GM21367 (cell line): ENCODE results near the gene FAM32A.

Experiments
- ATAC-seq: cut with Tn5 transposase; IDR thresholded peaks from one replicate; pipeline ENCODE4 v1.9.1; 2021; ENCODE audit not compliant: unreplicated experiment

Gene FAM32A

DNA sequence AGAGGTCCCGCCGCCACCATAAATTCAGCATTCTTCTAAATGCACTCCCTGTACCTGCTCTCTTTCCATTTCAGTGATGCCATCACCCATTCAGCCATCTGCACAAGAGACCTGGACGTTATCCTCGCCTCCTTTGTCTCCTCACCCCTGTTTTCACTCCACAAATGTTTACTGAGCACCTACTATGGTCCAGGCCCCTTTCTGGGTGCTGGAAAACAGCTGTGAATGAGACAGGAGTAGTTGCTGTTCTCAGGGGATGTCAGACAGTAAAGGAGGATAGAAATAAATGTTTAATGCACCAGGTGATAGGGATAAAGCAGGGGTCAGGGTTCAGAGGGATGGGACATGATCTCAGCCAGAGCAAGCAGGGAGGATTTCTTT, 15.8 kb downstream of the FAM32A start:
- ATAC-seq = no peak

DNA sequence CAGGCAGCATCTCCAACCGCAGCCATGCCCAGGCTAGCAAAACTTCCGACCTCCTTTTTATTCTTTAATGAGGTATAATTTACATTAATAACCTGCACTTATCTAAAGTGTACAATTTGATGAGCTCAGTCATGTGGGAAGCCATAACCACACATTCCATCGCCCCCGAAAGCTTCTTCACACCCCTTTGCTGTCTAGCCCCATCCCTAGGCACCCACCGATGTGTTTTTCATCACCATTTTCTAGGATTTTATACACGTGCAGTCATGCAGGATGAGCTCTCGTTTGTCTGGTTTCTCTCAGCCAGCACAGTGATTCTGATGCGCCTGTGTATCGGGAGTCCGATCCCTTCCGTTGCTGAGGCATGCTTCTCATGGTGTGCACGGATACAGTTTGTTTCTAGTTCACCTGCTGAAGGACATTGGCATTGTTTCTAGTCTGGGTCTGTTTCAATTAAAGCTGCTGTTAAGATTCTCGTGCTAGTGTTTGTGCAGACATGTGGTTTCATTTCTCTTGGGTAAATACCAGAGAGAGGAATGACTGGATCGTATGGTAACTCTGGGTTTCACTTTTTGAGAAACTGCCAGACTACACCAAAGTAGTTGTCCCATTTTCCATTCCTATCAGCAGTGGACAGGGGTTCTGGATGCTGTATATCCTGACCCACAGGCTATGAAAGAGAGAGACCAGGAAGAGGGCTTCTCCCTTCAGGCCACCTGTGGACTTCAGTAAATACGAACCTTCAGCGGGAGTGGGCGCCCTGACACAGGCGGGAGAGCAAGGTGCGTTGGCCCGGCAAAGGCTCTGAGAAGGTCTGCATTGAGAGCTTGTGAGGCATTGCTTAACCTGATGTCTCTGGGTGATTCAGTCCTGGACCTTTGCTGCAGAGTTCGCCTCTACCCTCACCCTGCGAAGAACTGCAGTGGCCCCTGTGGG, 17.4 kb downstream of the FAM32A start:
- ATAC-seq = no peak

DNA sequence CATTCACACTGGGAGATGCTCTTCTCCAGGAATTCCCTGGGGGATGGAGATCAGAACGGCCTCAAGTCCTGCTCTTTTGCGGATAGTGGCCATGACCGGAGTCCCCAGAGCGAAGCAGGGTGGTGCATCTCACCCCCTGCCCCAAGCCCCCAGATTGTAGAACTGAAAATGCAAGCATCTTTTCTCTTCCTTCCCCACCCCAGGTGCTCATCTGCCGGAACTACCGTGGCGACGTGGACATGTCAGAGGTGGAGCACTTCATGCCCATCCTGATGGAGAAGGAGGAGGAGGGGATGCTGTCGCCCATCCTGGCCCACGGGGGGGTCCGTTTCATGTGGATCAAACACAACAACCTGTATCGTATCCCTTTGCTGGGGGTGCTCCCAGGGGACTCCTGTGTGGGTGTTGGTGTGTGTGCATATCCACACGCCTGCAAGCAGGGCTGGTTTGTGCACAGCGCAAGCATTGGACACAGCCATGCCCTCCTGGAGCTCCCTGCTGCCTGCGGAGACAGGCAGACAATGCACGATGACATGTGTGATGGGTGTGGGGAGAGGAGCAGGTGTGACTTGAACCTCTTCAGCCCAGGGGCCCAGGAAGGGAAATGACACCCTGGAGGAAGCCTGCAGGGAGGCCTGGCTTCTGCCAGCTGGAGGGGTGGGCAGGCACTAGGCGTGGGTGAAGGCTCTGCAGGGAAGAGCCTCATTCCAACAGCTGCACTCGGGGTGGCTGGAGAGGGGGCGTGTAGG, 18.2 kb downstream of the FAM32A start:
- ATAC-seq = no peak

DNA sequence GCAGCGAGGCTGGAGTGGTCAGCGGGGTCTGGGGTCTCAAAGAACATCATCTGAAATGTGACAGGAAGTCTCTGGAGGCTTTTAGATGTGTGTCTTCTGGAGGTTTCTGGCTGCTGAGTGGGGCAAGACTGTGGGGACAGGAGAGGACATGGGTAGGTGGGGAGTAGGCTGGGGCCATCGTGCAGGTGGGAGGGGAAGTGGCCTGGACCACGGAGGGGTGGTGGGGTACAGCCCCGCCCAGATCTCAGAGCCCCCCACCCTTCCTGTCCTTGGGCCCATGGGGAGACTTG, 18.7 kb downstream of the FAM32A start:
- ATAC-seq = no peak

DNA sequence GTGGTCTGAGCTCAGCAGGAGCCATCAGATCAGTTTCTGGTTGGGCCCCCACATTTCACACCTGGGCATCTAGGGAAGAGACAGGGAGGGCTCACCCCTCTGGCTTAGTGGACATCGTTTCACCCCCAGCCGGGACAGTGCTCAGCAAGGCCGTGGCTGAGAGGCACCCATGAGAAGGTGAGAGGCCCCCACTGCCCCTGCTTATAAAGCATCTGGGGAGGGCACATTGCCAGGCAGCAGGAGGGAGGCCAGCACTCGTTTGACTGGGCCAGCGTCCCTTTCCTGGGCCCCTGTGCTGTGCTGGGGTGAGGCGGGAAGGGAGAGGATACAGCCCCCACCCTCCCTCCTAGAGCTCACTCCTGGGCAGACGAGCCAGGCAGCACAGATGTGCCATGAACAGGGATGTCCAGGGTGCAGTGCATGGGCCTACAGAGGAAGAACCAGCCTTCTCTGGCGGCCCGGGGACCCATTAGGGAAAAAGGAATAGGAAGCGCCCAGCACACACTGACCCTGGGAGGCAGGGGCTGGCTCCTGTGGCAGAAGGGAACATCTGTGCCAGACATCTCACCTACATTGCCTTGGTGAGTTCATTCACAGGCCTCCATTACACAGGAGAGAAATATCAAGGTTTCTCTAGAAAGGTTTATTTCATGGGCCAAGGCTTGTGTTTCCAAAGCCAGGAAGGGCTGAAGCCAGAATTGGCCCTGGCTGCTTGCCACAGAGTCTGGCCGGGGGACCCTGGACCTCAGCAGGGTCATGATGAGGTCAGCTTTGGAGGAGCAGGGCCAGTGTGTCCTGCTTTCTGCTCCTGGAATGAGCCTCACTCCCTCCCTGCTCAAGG, 20.2 kb downstream of the FAM32A start:
- ATAC-seq = no peak

DNA sequence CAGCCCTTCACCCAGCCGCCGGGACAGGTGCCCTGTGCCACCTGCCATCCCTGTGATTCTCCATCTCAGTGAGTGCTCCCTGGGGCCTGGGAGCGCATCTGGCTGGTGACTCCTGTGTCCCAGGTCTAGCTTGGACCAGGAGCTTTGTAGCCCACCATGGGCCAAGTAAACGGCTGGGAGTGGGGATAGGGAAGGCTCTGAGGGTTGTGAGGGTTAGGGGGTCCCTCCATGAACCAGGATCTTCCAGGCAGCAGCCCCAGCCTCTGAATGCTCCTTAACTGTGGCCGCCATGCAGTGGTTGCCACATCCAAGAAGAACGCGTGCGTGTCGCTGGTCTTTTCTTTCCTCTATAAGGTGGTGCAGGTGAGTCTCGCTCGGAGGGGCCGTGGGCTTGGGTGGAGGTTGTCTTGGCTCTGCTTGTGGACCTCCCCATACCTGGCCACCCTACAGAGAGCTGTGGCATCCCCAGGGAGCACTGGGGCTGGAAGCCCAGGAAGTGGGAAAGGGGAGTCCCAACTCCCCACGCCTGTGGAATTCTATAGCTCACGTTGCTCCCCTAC, 20.9 kb downstream of the FAM32A start:
- no peak for ATAC-seq

DNA sequence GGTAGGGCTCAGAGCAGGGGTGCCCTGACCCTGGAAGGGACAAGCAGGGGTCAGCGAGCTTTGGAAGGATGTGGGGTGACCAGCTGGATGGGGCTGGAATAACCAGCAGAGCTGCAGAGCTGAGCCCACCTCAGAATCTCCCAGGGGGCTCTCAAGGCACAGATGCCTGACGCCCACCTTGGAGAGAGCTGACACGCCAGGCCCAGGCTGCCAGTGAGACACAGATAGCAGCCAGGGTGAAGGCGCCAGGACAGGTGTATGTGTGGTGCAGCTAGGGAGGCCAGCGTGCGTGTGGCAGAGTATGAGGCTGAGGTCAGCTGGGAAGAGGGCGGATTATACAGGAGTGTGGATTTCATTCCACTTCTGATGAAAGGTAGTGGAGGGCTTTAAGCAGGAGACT, 21.4 kb downstream of the FAM32A start:
- ATAC-seq = no peak

DNA sequence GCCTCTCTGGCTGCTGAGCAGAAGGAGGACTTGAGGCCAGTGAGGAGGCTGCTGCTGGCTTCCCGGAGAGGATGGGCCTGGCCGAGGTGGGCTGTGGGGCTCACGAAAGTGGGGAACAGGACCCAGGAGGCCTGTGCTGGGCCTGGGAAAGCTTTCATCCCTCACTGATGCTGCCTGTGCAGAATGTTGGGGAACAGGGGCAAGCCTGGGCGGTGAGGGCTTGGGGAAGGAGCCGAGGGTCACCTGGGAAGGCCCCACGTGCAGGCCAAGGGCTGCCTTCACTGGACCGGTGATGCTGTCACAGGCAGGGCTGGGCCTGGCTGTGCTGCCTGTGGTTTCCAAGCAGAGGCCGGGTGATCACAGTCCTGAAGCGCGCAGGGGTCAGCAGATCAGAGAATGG, 21.9 kb downstream of the FAM32A start:
- ATAC-seq = no peak

DNA sequence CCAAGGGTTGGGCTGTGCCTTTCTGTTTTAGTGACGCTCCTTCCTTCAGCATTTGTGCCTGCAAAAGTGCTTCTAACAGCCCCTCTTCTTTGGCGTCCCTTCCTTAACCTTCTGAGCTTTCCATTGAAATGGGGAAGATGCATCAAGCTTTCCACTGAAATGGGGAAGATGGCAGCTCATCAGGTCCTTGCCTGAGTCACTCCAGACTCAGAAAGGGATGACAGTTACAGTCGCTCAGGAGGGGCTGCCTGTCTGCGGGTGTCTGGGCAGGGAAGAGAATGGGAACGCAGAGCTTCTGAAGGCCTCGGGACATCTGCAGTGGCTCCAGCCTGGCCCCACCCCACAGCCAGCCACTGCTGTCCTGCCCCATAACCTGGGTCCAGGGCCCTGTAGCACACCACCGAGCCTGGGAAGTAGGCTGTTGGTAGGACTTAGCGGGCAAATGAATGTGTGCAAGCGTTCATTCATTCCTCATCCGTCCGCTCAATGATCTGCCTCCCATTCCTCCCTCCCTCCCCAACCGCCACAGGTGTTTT, 22.3 kb downstream of the FAM32A start:
- ATAC-seq = no peak

DNA sequence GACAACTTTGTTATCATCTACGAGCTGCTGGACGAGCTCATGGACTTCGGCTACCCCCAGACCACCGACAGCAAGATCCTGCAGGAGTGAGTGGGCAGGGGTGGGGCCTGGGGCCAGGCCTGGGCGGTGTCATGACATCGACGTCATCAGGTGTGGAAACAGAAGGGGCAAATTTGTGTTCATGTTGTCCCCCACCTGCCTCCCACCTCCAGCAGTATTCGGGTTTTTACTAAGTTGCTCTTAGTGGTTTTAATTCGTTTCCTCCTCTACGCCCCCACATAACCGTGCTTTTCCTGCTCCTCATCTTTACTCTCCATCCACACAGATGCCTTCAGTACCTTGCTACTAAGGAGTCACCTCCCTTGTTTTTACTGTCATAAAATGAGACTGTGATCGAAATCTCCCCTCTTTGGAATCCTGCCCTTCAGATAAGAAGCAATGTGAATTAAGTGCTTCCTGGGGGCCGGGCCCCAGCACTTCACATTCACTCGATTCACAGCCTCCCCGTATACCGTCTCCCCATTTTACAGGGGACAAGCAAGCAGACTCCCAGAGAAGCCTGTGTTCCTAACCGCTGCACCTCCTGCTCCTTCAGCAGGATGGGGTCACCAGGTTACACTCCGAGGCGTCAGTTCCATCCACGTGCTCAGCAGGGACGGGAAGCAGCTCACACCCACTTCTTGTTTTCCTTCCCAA, 23.0 kb downstream of the FAM32A start:
- no peak for ATAC-seq

DNA sequence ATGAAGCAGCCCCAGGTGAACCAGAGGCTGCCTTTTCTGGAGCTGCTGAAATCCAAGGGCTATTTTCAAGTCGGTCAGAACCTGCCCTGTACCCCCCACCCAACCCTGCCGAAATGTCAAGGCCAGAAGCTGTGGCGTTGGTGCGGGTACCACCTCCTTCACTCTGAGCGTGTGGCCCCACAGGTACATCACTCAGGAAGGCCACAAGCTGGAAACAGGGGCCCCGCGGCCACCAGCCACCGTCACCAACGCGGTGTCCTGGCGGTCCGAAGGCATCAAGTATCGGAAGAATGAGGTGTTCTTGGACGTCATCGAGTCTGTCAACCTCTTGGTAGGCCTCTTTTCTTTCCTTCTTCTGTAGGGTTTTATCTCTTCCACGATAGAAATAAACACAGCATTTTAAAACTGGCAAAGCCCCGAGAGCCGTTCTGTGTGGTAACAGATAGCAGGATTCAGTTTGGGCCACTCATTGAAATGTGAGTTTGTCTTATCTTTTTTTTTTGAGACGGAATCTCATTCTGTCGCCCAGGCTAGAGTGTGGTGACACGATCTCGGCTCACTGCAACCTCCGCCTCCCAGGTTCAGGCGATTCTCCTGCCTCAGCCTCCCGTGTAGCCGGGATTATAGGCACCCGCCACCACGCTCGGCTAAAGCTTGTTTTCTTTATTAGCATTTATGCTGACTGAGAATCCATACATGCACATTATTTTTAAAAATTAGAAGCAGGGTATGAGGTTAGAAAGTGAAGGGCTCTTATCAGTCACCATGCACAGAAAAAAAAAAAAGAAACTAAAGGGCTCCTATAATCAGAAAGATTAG, 23.8 kb downstream of the FAM32A start:
- ATAC-seq = no peak

DNA sequence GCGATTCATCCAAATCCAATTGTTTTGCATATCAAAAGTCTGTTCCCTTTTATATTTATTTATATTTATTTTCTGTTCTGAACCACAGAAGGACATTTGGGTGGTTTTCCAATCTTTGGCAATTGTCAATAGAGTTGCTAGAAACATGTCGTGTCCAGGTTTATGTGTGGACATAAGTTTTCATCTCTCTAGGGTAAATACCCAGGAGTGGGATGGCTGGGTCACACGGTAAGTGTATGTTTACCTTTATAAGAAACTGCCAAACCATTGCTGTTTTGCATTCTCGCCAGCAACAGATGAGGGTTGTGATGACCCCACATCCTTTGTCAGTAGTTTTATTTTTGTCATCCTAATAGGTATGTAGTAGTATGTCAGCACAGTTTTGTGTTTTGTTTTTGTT, 25.0 kb downstream of the FAM32A start:
- ATAC-seq = no peak

DNA sequence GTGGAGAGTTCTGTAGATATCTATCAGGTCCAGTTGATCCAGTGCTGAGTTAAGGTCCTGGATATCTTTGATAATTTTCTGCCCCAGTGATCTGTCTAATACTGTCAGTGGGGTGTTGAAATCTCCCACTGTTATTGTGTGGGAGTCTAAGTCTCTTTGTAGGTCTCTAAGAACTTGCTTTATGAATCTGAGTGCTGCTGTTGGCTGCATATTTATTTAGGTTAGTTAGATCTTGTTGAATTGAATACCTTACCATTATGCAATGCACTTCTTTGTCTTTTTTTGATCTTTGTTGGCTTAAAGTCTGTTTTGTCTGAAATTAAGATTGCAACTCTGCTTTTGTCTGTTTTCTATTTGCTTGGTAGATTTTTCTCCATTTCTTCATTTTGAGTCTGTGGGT, 27.9 kb downstream of the FAM32A start:
- ATAC-seq = no peak

DNA sequence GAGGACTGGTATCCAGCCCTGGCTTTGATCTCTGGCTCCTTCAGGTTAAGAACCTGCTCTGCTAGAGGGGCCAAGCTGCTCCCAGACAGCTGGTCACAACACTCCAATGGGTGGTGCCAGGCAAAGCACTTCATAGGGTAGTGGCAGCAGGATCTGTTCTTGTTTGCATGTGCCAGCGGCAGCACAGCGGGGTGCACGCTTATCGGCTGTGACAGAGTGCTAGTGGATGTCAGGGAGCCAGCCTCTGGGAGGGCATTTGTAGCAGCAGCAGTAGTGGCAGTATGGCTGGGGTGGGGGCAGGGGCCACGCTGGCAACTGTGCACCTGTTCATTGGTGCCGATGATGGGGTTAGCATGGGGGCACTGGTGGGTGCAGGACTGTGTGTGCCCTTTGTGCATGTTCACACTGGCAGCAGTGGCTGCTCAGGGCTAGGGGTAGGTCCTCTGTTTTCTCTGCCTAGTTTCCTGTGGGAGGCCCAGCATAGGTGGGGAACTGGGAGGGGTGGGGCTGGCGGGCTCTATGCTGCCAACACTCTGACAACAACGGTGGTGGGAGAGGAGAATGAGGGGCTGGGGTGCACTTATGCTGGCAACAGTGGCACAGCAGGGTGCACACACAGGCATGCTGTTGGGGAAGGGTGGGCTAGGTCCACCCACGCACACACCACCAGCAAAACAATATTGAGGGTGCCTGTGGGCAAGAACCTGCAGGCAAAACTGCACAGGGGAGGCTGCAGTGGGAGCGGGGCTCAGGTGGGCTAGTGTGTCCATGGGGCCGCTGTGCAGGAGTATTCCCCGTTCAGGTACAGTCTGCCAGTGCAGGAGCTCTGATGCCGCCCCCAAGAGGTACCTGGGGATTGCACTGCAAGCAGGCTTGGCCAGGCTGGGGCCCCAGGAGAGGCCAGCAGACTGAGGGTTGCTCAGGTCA, 31.8 kb downstream of the FAM32A start:
- no peak for ATAC-seq

DNA sequence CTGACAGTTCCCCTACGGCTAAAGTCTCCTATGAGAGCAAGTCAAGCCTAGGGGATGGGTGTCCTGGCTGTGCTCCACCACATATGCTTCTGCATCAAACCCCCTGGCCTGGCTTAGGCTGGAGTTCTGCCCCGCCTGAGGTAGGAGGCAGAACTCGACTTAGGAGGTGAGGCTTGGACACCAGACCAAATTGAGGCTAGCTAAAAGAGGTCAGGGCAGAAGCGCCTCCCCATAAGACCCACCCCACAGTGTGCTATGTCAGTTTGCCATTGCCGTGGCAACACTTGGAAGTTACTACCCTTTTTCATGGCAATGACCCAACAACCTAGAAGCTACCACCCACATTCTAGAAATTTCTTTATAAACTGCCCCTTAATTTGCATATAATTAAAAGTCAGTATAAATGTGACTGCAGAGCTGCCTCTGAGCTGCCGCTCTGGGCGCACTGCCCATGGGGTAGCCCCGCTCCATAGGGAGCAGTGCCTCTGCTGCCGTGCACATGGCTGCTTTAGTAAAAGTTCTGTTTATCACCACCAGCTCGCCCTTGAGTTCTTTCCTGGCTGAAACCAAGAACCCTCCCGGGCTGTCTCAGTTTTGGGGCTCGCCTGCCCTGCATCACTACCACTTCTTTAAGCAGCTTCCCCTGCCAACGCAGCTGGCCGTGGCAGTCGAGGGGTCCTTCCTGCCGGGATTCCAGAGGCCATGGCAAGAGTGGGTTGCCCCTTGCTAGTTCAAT, 32.7 kb downstream of the FAM32A start:
- ATAC-seq = no peak

DNA sequence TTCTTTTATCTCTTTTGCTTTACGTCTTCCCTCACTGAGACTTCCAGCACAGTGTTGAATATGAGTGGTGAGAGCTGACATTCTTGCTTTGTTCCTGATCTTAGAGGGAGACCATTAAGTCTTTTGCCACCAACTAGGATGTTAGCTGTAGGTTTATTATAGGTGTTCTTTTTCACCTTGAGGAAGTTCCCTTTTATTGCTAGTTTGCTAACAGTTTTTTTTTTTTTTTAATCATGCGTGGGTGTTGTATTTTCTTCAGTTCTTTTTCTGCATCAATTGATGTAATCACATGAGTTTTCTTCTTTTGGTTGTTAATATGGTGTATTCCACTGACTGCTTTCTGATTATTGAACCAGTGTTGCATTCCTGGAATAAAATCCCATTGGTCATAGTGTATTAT, 33.6 kb downstream of the FAM32A start:
- no peak for ATAC-seq

DNA sequence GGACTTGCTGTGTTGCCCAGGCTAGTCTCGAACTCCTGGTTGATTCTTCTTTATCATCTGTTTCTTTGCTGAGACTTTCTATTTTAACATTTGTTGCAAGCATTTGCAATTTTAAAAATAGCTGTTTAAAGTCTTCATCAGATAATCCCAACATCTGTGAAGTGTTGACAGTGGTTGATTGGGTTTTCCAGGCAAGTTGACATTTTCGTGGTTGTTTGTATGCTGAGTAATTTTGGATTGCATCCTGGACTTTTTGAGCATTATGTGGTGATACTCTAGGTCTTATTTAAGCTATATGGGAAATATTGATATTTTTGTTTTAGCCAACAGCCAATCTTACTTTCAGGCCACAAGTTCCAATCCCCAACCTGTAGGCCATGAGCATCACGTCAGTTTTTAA, 37.6 kb downstream of the FAM32A start:
- ATAC-seq = no peak

DNA sequence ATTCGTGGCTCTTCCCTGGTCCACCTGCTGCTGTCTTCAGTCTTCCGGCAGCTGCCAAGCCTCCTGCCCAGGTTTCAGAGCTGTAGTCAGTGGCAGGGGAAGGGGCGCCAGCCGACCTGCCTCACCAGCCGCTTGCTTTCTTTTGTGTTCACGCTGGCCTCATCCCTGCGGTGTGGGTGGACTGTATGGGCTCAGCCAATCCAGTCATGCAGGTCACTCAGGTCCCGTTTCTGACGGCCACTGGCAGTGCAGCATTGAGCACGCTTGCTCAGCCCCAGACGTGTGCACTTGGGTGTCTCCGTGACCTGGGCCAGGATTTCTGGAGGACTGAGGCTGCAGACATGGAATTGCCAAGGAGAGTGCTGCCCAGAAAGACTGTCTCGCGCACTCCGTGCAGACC, 38.5 kb downstream of the FAM32A start:
- ATAC-seq = no peak
